ENCODE measurements around the gene GJB5. TPM values are rescaled to one million over a fixed set of nuclear protein-coding genes. Genes with fewer than 3 reads are reported as not detected.
"Not testable (repeated sequence)": the region's sequence is repeated elsewhere in the genome, so short reads cannot be mapped to it uniquely, and the experiment has no call there.

Gene GJB5
- total RNA-seq, 4 donors from 2014 or later = not detected

DNA sequence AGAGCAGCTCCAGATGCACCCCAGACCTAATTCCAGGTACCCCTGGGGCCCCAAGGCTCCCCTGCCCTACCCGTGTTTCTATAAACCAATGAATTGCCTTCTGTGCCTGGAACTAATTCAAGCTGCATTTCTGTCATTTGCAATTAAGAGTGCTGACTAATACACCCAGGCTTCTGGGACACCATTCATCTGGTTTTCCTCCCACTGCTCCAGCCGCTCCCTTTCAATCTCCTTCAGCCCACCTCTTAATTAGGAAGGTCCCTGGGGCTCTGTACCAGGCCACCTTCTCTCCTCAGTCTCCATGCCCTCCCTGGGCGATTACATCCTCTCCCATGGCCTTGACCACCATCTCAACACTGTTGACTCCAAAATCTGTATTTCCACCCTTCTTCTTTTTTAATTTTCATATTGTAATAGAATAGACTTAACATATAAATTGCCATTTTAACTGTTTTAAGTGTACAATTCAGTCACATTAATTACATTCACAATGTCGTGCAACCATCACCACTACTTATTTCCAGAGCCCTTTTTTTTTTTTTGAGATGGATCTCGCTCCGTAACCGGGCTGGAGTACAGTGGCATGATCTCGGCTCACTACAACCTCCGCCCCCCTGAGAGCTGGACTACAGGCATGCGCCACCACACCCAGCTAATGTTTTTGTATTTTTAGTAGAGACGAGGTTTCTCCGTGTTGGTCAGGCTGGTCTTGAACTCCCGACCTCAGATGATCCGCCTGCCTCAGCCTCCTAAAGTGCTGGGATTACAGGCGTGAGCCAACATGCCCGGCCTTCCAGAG, 16.9 kb downstream of the GJB5 start:
- WGBS = 87% methylated on average over 16 of the region's 16 CpGs
- H3K4me1 ChIP-seq = no peaks in the 10 kb centered on the region
- no peaks in the 10 kb centered on the region for H3K9me3 ChIP-seq
- H3K27ac ChIP-seq (replicated peaks in 1 of 4) = no peak overlapping the region
- peaks cover 0 to 46% (median 0%) of the 10 kb centered on the region in 4 donors for H3K27me3 ChIP-seq
- intact Hi-C loops (cut with DNase I) = no loop called here
- DNase-seq (ENCODE audit: extremely low spot score) = no peak
- no peak for TF ChIP-seq POLR2AphosphoS5 (IDR thresholded peaks at IDR 0.05)
- TF ChIP-seq, protein P1, sequence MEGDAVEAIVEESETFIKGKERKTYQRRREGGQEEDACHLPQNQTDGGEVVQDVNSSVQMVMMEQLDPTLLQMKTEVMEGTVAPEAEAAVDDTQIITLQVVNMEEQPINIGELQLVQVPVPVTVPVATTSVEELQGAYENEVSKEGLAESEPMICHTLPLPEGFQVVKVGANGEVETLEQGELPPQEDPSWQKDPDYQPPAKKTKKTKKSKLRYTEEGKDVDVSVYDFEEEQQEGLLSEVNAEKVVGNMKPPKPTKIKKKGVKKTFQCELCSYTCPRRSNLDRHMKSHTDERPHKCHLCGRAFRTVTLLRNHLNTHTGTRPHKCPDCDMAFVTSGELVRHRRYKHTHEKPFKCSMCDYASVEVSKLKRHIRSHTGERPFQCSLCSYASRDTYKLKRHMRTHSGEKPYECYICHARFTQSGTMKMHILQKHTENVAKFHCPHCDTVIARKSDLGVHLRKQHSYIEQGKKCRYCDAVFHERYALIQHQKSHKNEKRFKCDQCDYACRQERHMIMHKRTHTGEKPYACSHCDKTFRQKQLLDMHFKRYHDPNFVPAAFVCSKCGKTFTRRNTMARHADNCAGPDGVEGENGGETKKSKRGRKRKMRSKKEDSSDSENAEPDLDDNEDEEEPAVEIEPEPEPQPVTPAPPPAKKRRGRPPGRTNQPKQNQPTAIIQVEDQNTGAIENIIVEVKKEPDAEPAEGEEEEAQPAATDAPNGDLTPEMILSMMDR (IDR thresholded peaks at IDR 0.05) = no peak
- no peak for TF ChIP-seq EP300 (IDR thresholded peaks at IDR 0.05)
- no peak for TF ChIP-seq POLR2A (IDR thresholded peaks at IDR 0.05; ENCODE audit: low read depth)
- H3K4me3 ChIP-seq = no peak overlapping the region
- no peaks in the 10 kb centered on the region for H3K36me3 ChIP-seq

DNA sequence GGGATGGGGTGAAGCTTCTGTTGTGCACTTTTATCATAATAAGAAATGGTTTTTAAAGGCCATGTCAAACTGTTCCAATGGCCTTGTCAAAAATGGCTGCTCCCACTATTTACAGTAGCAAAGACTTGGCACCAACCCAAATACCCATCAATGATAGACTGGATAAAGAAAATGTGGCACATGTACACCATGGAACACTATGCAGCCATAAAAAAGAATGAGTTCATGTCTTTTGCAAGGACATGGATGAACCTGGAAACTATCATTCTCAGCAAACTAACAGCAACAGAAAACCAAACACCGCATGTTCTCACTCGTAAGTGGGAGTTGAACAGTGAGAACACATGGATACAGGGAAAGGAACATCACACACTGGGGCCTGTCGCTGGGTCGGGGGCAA, 18.3 kb downstream of the GJB5 start:
- 81% methylated on average over 4 of the region's 4 CpGs for WGBS
- intact Hi-C loops (cut with DNase I); H3K36me3 ChIP-seq; H3K9me3 ChIP-seq; H3K4me3 ChIP-seq; H3K27ac ChIP-seq (replicated peaks in 1 of 4); DNase-seq (ENCODE audit: extremely low spot score); H3K4me1 ChIP-seq: not testable (repeated sequence)
- H3K27me3 ChIP-seq = peaks cover 0 to 51% (median 2%) of the 10 kb centered on the region in 4 donors

DNA sequence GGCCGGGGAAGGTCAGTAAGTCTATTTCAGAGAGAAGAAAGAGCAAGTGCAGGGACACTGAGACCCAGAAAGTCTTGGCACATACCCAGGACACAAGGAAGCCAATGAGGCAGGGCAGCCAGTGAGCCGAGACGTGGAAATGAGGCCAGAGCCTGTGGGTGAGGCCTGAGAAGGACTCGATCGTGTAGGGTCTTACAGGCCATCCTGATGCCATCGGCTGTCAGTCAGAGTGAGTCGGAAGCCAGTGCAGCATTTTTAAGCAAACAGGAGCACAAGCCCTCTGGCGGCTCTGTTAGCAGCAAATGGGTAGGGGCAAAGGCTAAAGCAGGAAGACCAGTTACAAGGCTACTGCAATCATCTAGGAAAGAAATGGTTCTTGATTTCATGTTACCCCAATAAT, 20.1 kb downstream of the GJB5 start:
- no peaks in the 10 kb centered on the region for H3K4me1 ChIP-seq
- H3K27me3 ChIP-seq = peaks cover 0 to 56% (median 2%) of the 10 kb centered on the region in 4 donors
- H3K4me3 ChIP-seq = no peak overlapping the region
- no peaks in the 10 kb centered on the region for H3K36me3 ChIP-seq
- no peak for TF ChIP-seq POLR2A (IDR thresholded peaks at IDR 0.05; ENCODE audit: low read depth)
- no peaks in the 10 kb centered on the region for H3K9me3 ChIP-seq
- WGBS = 64% methylated on average over 8 of the region's 8 CpGs
- DNase-seq (ENCODE audit: extremely low spot score) = no peak
- no peak overlapping the region for H3K27ac ChIP-seq (replicated peaks in 1 of 4)
- intact Hi-C loops (cut with DNase I) = no loop called here

DNA sequence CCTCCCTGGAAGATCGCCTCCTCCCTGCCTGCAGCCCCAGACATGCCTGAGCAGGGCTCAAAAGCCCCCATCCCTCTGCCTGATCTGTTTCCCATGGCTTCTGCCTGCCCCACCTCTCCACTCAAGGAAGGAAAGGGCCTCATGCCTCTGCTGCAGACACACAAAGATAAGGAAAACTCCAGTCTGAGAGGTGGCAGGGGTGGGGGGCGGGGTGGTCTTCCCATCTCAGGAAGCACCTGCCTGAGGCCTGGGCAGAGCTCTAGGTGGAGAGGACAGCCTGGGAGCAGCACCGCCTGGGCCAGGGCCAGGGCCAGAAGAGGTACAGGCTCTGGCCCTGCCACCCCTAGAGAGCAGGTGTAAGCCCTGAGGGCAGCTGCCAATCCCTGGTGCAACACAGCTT, 22.1 kb downstream of the GJB5 start:
- no peak for DNase-seq (ENCODE audit: extremely low spot score)
- no peaks in the 10 kb centered on the region for H3K36me3 ChIP-seq
- H3K27me3 ChIP-seq = peaks cover 0 to 68% (median 20%) of the 10 kb centered on the region in 4 donors
- TF ChIP-seq POLR2A (IDR thresholded peaks at IDR 0.05; ENCODE audit: low read depth) = no peak
- TF ChIP-seq, protein P1 (IDR thresholded peaks at IDR 0.05) = no peak
- TF ChIP-seq POLR2AphosphoS5 (IDR thresholded peaks at IDR 0.05) = no peak
- intact Hi-C loops (cut with DNase I) = no loop called here
- WGBS = 91% methylated on average over 2 of the region's 3 CpGs
- H3K9me3 ChIP-seq = no peaks in the 10 kb centered on the region
- peaks cover 9 to 14% (median 12%) of the 10 kb centered on the region in 4 donors for H3K4me1 ChIP-seq
- no peak overlapping the region for H3K27ac ChIP-seq (replicated peaks in 1 of 4)
- no peak overlapping the region for H3K4me3 ChIP-seq

DNA sequence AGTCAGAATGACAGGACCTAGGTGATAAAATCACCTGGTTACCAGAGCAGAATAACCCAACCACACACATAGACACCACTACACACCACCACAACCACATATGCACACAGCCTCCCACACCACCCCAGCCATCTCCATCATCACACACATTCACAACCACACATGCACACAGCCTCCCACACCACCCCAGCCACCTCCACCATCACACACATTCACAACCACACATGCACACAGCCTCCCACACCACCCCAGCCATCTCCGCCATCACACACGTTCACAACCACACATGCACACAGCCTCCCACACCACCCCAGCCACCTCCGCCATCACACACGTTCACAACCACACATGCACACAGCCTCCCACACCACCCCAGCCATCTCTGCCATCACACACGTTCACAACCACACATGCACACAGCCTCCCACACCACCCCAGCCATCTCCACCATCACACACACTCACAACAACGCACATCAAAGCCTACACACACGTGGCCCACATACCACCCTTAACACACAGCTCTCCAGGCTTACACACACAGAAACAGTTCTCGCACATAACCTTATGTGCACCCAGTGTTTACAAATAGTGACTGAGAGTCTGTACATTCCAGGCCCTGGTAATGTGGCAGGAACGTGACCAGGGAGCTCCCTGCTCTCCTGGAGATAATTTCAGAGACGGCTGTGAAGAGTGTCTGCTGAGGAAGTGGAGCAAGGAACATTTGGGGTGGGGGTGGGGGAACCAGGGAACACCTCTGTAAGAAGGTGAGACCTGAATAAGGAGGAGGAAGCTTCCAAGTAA, 22.9 kb downstream of the GJB5 start:
- Histone ChIP-seq H3K27ac (replicated peaks in 1 of 4) (no peak overlapping the region), H3K4me3 (no peak overlapping the region), H3K36me3 (no peaks in the 10 kb centered on the region), H3K4me1 (peaks cover 9 to 15% (median 14%) of the 10 kb centered on the region in 4 donors), H3K27me3 (peaks cover 0 to 74% (median 28%) of the 10 kb centered on the region in 4 donors), H3K9me3 (no peaks in the 10 kb centered on the region)
- DNase-seq (ENCODE audit: extremely low spot score) = no peak
- 56% methylated on average over 10 of the region's 10 CpGs for WGBS
- TF ChIP-seq POLR2AphosphoS5 (IDR thresholded peaks at IDR 0.05) (no peak), EP300 (IDR thresholded peaks at IDR 0.05) (no peak), POLR2A (IDR thresholded peaks at IDR 0.05; ENCODE audit: low read depth) (no peak)
- TF ChIP-seq, protein P1 (IDR thresholded peaks at IDR 0.05) = no peak
- intact Hi-C loops (cut with DNase I) = no loop called here

Measured in esophagus muscularis mucosa (tissue), 4 donors.